HG02759 (cell line): ENCODE measurements around the gene TBC1D9B.
"Not testable (repeated sequence)": the region's sequence is repeated elsewhere in the genome, so short reads cannot be mapped to it uniquely, and the experiment has no call there.

Experiments
- ATAC-seq: cut with Tn5 transposase; IDR thresholded peaks from one replicate; pipeline ENCODE4 v1.9.1; 2021; ENCODE audit warnings: mild to moderate bottlenecking, moderate library complexity; ENCODE audit not compliant: unreplicated experiment

The TBC1D9B gene

GRCh38 chr5:179886190-179886911, 21.3 kb downstream of the TBC1D9B start:
- no peak for ATAC-seq

GRCh38 chr5:179885491-179886090, 22.1 kb downstream of the TBC1D9B start:
- no peak for ATAC-seq

- no peak for ATAC-seq
Observed at GRCh38 chr5:179883163-179883562, 24.5 kb downstream of the TBC1D9B start.

GRCh38 chr5:179882338-179882737, 25.4 kb downstream of the TBC1D9B start:
- no peak for ATAC-seq

GRCh38 chr5:179880848-179881590, 26.7 kb downstream of the TBC1D9B start:
- no peak for ATAC-seq

- ATAC-seq = no peak
Observed at GRCh38 chr5:179880066-179880650, 27.5 kb downstream of the TBC1D9B start.

GRCh38 chr5:179879690-179880010, 28.0 kb downstream of the TBC1D9B start:
- ATAC-seq = no peak

GRCh38 chr5:179879003-179879689, 28.6 kb downstream of the TBC1D9B start:
- ATAC-seq = no peak

GRCh38 chr5:179878222-179879002, 29.3 kb downstream of the TBC1D9B start:
- ATAC-seq = no peak

- no peak for ATAC-seq
Observed at GRCh38 chr5:179876610-179876952, 31.1 kb downstream of the TBC1D9B start.

- ATAC-seq = no peak
Observed at GRCh38 chr5:179875741-179876609, 31.7 kb downstream of the TBC1D9B start.

GRCh38 chr5:179874536-179875292, 33.0 kb downstream of the TBC1D9B start:
- no peak for ATAC-seq

- ATAC-seq = no peak
Observed at GRCh38 chr5:179874136-179874535, 33.6 kb downstream of the TBC1D9B start.

GRCh38 chr5:179873588-179874110, 34.0 kb downstream of the TBC1D9B start:
- ATAC-seq = no peak

- no peak for ATAC-seq
Observed at GRCh38 chr5:179872828-179873575, 34.7 kb downstream of the TBC1D9B start.

- no peak for ATAC-seq
Observed at GRCh38 chr5:179872055-179872827, 35.5 kb downstream of the TBC1D9B start.

GRCh38 chr5:179871533-179871932, 36.2 kb downstream of the TBC1D9B start:
- ATAC-seq = not testable (repeated sequence)
